Duodenal mucosa (tissue), 2 donors: ENCODE results near the gene HUS1.
"Not testable (repeated sequence)": the region's sequence is repeated elsewhere in the genome, so short reads cannot be mapped to it uniquely, and the experiment has no call there.

ENCODE experiments used
- H3K27ac ChIP-seq: one replicate; pipeline ENCODE4 v1.7.0; 2013; ENCODE audit warnings: low read depth, low read length
- H3K27me3 ChIP-seq, 2 donors: one replicate each; pipeline ENCODE4 v1.7.0; 2013; ENCODE audit warnings: low read length in 2 of 2, control low read depth in 1 of 2; ENCODE audit not compliant: insufficient read depth in 2 of 2, control insufficient read depth in 1 of 2
- H3K36me3 ChIP-seq, 2 donors: one replicate each; pipeline ENCODE4 v1.7.0; 2013; ENCODE audit warnings: low read length in 2 of 2, control low read depth in 1 of 2; ENCODE audit not compliant: insufficient read depth in 2 of 2, control insufficient read depth in 1 of 2
- H3K4me1 ChIP-seq, 2 donors: one replicate each; pipeline ENCODE4 v1.7.0; 2013; ENCODE audit warnings: low read length in 2 of 2, control low read depth in 1 of 2; ENCODE audit not compliant: insufficient read depth in 2 of 2, control insufficient read depth in 1 of 2
- H3K4me3 ChIP-seq, 2 donors: one replicate each; pipeline ENCODE4 v1.7.0; 2013; ENCODE audit warnings: low read length in 2 of 2, low read depth in 1 of 2
- H3K9ac ChIP-seq, 2 donors: one replicate each; pipeline ENCODE4 v1.7.0; 2013; ENCODE audit warnings: low read length in 2 of 2, low read depth in 1 of 2
- H3K9me3 ChIP-seq, 2 donors: one replicate each; pipeline ENCODE4 v1.7.0; 2013; ENCODE audit warnings: low read length in 2 of 2, control low read depth in 1 of 2; ENCODE audit not compliant: control insufficient read depth in 1 of 2

HUS1 gene

DNA sequence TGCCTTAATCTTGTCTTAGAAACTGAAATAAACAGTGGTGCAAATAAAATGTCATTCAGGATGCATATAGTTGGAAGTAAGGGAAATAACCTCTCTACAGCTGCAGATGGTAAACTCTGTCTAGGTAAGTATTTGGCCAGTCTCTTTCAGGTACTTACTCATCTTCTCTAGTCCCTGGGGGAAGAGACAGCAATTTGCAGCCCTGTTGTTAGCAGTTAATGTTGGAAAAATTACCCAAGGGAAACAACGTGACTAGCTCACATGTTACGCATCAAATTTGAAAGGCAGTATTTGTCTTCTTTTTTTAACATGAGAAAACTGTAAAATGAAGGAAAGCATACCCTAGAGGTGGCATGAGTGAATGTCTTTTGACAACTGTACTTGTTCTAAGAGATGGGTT is 3.2 kb upstream of the HUS1 start:
- peaks cover 10 to 11% of the 10 kb centered on the region in 2 donors for H3K4me1 ChIP-seq
- H3K36me3 ChIP-seq = peaks cover 0 to 5% of the 10 kb centered on the region in 2 donors
- no peak overlapping the region for H3K9ac ChIP-seq
- H3K4me3 ChIP-seq = no peak overlapping the region
- no peaks in the 10 kb centered on the region for H3K27me3 ChIP-seq
- H3K9me3 ChIP-seq = no peaks in the 10 kb centered on the region
- no peak overlapping the region for H3K27ac ChIP-seq

DNA sequence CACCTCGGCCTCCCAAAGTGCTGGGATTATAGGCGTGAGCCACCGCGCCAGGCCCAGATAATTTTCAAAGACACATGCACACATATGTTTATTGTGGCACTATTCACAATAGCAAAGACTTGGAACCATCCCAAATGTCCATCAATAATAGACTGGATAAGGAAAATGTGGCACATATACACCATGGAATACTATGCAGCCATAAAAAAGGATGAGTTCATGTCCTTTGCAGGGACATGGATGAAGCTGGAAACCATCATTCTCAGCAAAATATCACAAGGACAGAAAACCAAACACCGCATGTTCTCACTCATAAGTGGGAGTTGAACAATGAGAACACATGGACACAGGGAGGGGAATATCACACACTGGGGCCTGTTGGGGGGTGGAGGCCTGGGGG is 1.2 kb upstream of the HUS1 start:
- Histone ChIP-seq H3K4me1 (peaks cover 10 to 11% of the 10 kb centered on the region in 2 donors), H3K36me3 (peaks cover 6 to 24% of the 10 kb centered on the region in 2 donors)
- H3K27ac ChIP-seq, H3K9me3 ChIP-seq, H3K9ac ChIP-seq, H3K27me3 ChIP-seq, H3K4me3 ChIP-seq: not testable (repeated sequence)

DNA sequence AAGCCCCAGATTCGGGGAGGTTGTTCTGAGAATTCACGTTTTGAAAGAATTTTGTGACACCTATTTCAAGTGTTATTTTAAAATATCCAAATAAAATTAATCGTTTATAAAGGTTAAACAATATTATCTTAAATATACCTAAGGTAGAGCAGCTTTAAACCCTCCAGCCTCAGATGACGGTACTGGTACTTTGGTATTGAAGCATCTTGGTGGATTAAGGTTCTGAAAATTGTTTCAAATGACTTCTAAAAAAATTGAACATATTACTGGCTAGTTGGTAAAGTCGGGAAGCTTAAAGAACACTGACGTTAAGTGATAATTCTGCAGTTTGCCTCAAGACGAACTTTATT is 392 bp upstream of the HUS1 start:
- H3K4me3 ChIP-seq = peak overlapping the region; percentile 87 to 99
- no peak overlapping the region for H3K9ac ChIP-seq
- no peaks in the 10 kb centered on the region for H3K9me3 ChIP-seq
- no peak overlapping the region for H3K27ac ChIP-seq
- peaks cover 10 to 11% of the 10 kb centered on the region in 2 donors for H3K4me1 ChIP-seq
- H3K27me3 ChIP-seq = no peaks in the 10 kb centered on the region
- peaks cover 6 to 31% of the 10 kb centered on the region in 2 donors for H3K36me3 ChIP-seq

DNA sequence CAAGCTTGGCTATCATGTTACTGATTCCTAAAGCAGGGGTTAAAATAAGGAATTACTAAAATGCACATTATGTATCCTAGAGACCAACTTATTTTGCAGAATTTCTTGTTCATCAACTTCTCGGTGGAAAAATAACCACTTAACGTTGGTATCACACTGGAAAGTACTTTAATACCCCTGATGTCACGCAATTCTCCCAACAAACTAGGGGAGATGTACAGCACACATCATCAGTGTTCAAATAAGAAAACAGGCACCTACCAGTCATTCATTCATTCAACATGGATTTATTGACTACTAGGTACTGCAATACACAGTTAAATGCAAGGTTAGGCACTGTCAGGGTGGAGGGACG is 648 bp downstream of the HUS1 start:
- peaks cover 10 to 11% of the 10 kb centered on the region in 2 donors for H3K4me1 ChIP-seq
- H3K27me3 ChIP-seq = no peaks in the 10 kb centered on the region
- H3K9me3 ChIP-seq = no peaks in the 10 kb centered on the region
- peak overlapping the region; percentile 87 to 99 for H3K4me3 ChIP-seq
- H3K27ac ChIP-seq = no peak overlapping the region
- peaks cover 15 to 42% of the 10 kb centered on the region in 2 donors for H3K36me3 ChIP-seq
- peak overlapping the region; percentile 77 to 95 for H3K9ac ChIP-seq

DNA sequence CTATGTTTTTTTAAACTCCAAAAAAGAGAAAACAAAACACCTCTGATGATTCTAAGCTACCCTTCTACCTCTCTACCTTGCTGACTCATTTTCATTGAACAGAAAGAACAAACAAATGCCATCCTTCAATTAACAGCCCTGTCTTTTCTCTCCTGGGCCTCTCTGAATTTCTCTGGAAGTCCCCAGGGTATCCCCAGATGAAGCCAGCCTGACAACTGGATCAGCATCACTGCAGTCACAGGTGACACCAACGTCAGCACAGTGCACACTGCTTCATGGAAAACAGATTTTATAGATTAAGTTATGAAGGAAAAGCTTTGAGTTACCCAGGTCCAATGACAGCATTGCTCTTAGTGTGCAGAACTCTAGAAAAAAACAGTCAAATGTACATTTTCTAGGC is 5.7 kb downstream of the HUS1 start:
- Histone ChIP-seq H3K9ac (no peak overlapping the region), H3K4me3 (no peak overlapping the region), H3K27ac (no peak overlapping the region), H3K9me3 (no peaks in the 10 kb centered on the region), H3K27me3 (no peaks in the 10 kb centered on the region), H3K4me1 (peaks cover 25 to 31% of the 10 kb centered on the region in 2 donors), H3K36me3 (peaks cover 31 to 62% of the 10 kb centered on the region in 2 donors)

DNA sequence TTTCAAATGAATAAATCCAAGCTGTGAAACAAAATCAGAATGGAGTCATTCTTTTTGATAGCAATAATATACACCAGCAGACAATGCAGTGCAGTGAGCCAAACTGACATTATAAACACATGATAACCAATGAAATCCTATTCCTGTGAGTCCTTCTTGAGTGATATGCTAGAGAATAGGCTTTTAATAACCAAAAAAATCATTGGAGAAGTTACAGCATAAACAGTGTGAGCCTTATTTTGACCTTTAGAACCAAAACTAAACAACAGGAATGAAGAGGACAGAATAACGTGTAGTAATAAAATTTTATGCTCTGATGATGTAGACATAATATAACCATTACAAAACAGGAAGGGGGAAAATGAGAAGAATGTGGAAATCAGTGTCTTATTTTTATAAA is 8.7 kb downstream of the HUS1 start:
- no peaks in the 10 kb centered on the region for H3K9me3 ChIP-seq
- peaks cover 52 to 69% of the 10 kb centered on the region in 2 donors for H3K36me3 ChIP-seq
- H3K4me3 ChIP-seq = no peak overlapping the region
- H3K9ac ChIP-seq = no peak overlapping the region
- peaks cover 18 to 23% of the 10 kb centered on the region in 2 donors for H3K4me1 ChIP-seq
- peak overlapping the region; percentile 45 for H3K27ac ChIP-seq
- no peaks in the 10 kb centered on the region for H3K27me3 ChIP-seq

DNA sequence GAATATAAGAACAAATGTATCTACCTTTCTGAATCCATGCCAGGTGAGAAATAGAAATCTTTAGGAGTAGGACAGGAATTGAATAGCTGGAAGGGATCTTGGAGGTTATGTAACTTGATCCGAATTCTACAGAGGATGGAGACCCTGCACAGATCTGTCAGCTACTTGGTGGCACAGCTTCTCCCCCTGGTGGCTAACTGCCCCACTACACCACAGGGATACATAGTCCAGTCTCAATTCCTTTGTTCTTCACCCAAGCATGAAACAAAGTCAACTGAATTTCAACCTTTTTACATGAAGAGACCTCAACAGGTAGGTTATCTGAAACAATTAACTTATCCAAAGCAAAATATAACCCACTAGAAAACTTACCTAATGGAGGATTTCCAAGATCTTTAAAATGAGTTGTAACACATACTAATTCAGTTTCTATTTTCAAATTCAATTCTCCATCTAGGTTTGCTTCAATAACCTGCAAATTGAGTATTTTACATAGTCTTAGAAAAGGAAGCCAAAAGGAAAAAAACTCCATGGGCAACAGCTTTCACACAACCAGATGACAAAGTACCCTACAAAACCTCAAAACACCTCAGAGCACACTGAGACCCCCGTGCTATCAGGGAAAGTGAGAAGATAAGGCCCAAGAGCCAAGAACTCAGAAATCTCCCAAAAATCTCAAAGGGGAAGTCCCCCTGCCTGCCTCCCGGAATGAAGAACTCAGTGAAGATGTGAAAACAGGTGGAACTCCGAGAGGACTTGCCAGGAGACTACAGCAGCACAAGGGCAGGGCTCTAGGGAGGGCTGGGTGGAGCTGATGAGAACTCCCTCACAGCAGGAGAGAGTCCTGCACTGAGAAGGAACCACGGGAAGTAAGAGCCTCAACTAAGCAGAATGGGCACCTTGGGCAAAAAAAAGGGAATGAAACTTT is 10.3 kb downstream of the HUS1 start:
- Histone ChIP-seq H3K9ac (no peak overlapping the region), H3K9me3 (no peaks in the 10 kb centered on the region), H3K27me3 (no peaks in the 10 kb centered on the region), H3K36me3 (peaks cover 60 to 70% of the 10 kb centered on the region in 2 donors), H3K4me1 (peaks cover 18 to 23% of the 10 kb centered on the region in 2 donors), H3K4me3 (no peak overlapping the region), H3K27ac (peak overlapping the region; percentile 13)

DNA sequence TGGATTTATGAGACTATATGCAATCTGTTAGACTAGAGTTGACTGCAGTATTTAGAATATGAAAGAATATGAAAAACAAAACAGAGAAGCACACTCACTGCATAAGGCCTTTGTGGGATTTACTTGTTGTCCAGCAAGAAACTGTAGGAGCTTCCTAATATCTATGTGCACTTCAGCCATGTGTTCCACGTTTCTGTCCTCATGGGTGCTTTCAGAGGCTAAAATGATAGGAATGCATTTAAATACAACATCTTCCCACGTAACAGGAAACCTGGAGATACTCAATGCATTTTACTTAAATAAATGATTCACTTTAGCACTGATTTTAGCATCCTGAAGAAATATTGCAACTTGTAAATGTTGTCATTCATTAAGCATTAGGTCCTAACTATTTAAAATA is 11.7 kb downstream of the HUS1 start:
- Histone ChIP-seq H3K4me1 (peaks cover 19 to 24% of the 10 kb centered on the region in 2 donors), H3K9ac (no peak overlapping the region), H3K27ac (no peak overlapping the region), H3K4me3 (no peak overlapping the region), H3K36me3 (peaks cover 53 to 69% of the 10 kb centered on the region in 2 donors), H3K9me3 (no peaks in the 10 kb centered on the region), H3K27me3 (no peaks in the 10 kb centered on the region)

DNA sequence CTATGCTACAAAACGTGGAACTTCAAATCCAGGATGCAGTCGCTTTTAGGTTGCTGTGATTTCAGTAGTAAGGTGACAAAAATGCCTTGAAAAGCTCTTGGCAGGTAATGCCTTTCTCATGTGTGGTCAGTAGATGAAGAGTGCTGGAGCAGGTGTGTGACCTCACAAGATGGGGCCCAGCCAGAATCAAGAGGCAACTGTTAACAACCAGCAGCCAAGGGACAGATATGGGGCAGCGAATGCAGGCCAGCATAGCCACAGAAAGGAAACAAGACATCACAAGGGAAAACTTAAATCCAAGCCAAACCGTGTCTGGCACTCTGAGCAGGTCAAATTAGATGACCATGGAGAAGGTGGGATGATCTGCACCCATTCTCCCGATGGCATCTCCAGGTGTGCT is 12.3 kb downstream of the HUS1 start:
- Histone ChIP-seq H3K9ac (no peak overlapping the region), H3K4me1 (peaks cover 23 to 27% of the 10 kb centered on the region in 2 donors), H3K4me3 (no peak overlapping the region), H3K36me3 (peaks cover 48 to 71% of the 10 kb centered on the region in 2 donors), H3K27me3 (no peaks in the 10 kb centered on the region), H3K27ac (no peak overlapping the region), H3K9me3 (no peaks in the 10 kb centered on the region)

DNA sequence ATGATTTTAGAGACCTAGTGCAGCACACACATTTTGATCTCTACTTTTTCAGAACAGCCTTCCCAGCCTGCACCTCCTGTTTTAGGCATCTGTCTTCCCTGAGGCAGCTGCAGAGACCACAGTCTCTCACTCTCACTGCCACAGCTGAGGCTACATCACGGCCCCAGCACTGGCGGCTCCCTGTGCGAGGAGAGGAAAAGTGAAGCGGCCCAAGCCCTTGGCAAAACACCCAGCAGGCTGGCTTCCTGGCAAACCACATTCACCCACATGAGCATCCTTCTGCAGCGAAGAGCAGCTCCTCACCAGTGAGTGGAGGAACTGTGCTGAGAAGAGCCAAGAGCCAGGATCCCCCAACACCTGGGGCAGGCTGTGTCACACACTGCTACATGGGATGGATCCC is 14.0 kb downstream of the HUS1 start:
- H3K4me3 ChIP-seq = no peak overlapping the region
- H3K9ac ChIP-seq = no peak overlapping the region
- no peaks in the 10 kb centered on the region for H3K27me3 ChIP-seq
- peaks cover 48 to 81% of the 10 kb centered on the region in 2 donors for H3K36me3 ChIP-seq
- peaks cover 13 to 16% of the 10 kb centered on the region in 2 donors for H3K4me1 ChIP-seq
- no peaks in the 10 kb centered on the region for H3K9me3 ChIP-seq
- no peak overlapping the region for H3K27ac ChIP-seq
